Endothelial cell of umbilical vein (primary cell): Measurements from ENCODE around the gene NHSL2. TPM values are rescaled to one million over a fixed set of nuclear protein-coding genes. Genes with fewer than 3 reads are reported as not detected.

ENCODE experiments used
- BruUV-seq: library from RNA; stranded (reverse); fragments of 400-500 nt; replicated peaks from 2 replicates; lab custom pipeline; 2021; lab: Mats Ljungman, UMichigan
- CTCF ChIA-PET: fragments of 300-600, 350-600 bp; sonication (Branson Sonifier 250); formaldehyde crosslinking; loops from one replicate; lab custom pipeline; 2021; ENCODE audit warnings: antibody characterized with exemption, inconsistent platforms; lab: Charles Lee
- POLR2A ChIA-PET: fragments of 300-600, 350-600 bp; sonication (Branson Sonifier 250); formaldehyde crosslinking; loops from one replicate; lab custom pipeline; 2021; ENCODE audit warnings: antibody characterized with exemption, inconsistent platforms; lab: Charles Lee
- DNase-seq: peaks from one replicate; pipeline ENCODE4 v3.0.0-alpha.2; 2011; ENCODE audit warnings: low read depth, low spot score
- FAIRE-seq: peaks from 2 replicates; lab custom pipeline; 2011; peaks lifted over from hg19 to GRCh38; lab: Jason Lieb, UNC
- H2AFZ ChIP-seq: 2 replicates; pipeline ENCODE4 v1.6.0; 2012; ENCODE audit warnings: low read depth, low read length, control low read depth, inconsistent platforms
- H3K27ac ChIP-seq: 2 replicates; pipeline ENCODE4 v1.5.1; 2011; ENCODE audit warnings: low read depth, mild to moderate bottlenecking, control low read depth, low read length, moderate library complexity; ENCODE audit not compliant: insufficient read depth
- H3K27me3 ChIP-seq, 2 experiments: 2 replicates each; pipeline versions ENCODE4 v1.6.0 to v1.6.1; 2011; ENCODE audit warnings: low read length in 2 of 2, mixed read lengths in 1 of 2; ENCODE audit not compliant: control insufficient read depth in 2 of 2, insufficient read depth in 2 of 2
- H3K36me3 ChIP-seq, 2 experiments: 2 replicates in 1 of 2; 3 replicates in 1 of 2; pipeline ENCODE4 v1.5.1; 2011; ENCODE audit warnings: low read length in 2 of 2, mild to moderate bottlenecking in 1 of 2, moderate library complexity in 1 of 2; ENCODE audit not compliant: control insufficient read depth in 2 of 2, insufficient read depth in 2 of 2; ENCODE audit errors: extremely low read depth in 1 of 2
- H3K4me1 ChIP-seq: 3 replicates; pipeline ENCODE4 v1.5.1; 2011; ENCODE audit warnings: mild to moderate bottlenecking, low read length; ENCODE audit not compliant: control insufficient read depth, insufficient read depth; ENCODE audit errors: extremely low read depth
- H3K4me2 ChIP-seq: 2 replicates; pipeline ENCODE4 v1.6.1; 2011; ENCODE audit warnings: low read length, control low read depth, mixed read lengths; ENCODE audit not compliant: insufficient read depth
- H3K4me3 ChIP-seq, 3 experiments: fragments of 200-600 bp in 1 of 3; sonication (generic), shearing (Covaris generic) in 1 of 3; replicated peaks in 1 of 3; 2 replicates each; pipeline ENCODE4 v1.5.1; 2011 to 2016; ENCODE audit warnings: control low read depth in 3 of 3, low read length in 3 of 3, mild to moderate bottlenecking in 2 of 3, inconsistent platforms in 1 of 3, low read depth in 1 of 3, moderate library complexity in 1 of 3; ENCODE audit not compliant: insufficient read depth in 1 of 3
- H3K79me2 ChIP-seq: 2 replicates; pipeline ENCODE4 v1.6.0; 2012; ENCODE audit warnings: low read length, inconsistent platforms; ENCODE audit not compliant: control insufficient read depth, insufficient read depth
- H3K9ac ChIP-seq: replicated peaks from 2 replicates; pipeline ENCODE3; 2011; ENCODE audit warnings: low read length, control low read depth; ENCODE audit not compliant: insufficient read depth; ENCODE audit errors: extremely low read depth
- H3K9me1 ChIP-seq: replicated peaks from 3 replicates; pipeline ENCODE4 v1.6.0; 2011; ENCODE audit warnings: mild to moderate bottlenecking, low read length; ENCODE audit not compliant: control insufficient read depth, insufficient read depth; ENCODE audit errors: extremely low read depth
- H3K9me3 ChIP-seq: replicated peaks from 2 replicates; pipeline ENCODE4 v1.5.1; 2012; ENCODE audit warnings: low read length, inconsistent platforms; ENCODE audit not compliant: control insufficient read depth, insufficient read depth
- H4K20me1 ChIP-seq: replicated peaks from 2 replicates; pipeline ENCODE3; 2011; ENCODE audit warnings: mild to moderate bottlenecking, low read length; ENCODE audit not compliant: control insufficient read depth, insufficient read depth; ENCODE audit errors: extremely low read depth
- CTCF ChIP-seq, 2 donors: IDR thresholded peaks; 1 replicate in 1 of 2; 2 replicates in 1 of 2; pipeline ENCODE4 v1.5.1; 2011; ENCODE audit warnings: low read length in 2 of 2, mild to moderate bottlenecking in 2 of 2, moderate library complexity in 2 of 2, control low read depth in 1 of 2, inconsistent platforms in 1 of 2, low read depth in 1 of 2; ENCODE audit not compliant: insufficient read depth in 1 of 2; ENCODE audit errors: extremely low read depth in 1 of 2
- EZH2 ChIP-seq: IDR thresholded peaks from 2 replicates; pipeline ENCODE4 v1.6.1; 2012; ENCODE audit warnings: borderline replicate concordance, low read depth, mild to moderate bottlenecking, moderate library complexity, low read length, inconsistent platforms; ENCODE audit not compliant: severe bottlenecking
- FOS ChIP-seq: IDR thresholded peaks from 2 replicates; pipeline ENCODE4 v1.6.1; 2011; ENCODE audit warnings: mild to moderate bottlenecking, low read length, moderate library complexity, borderline replicate concordance; ENCODE audit not compliant: insufficient read depth
- GATA2 ChIP-seq: IDR thresholded peaks from 2 replicates; pipeline ENCODE4 v1.7.0; 2011; ENCODE audit warnings: low read depth, mild to moderate bottlenecking, moderate library complexity, mixed read lengths, low read length; ENCODE audit not compliant: insufficient read length, insufficient read depth
- JUN ChIP-seq: IDR thresholded peaks from 2 replicates; pipeline ENCODE4 v1.6.1; 2011; ENCODE audit warnings: borderline replicate concordance, low read depth; ENCODE audit not compliant: insufficient read length, insufficient read depth
- MAX ChIP-seq: IDR thresholded peaks from 2 replicates; pipeline ENCODE4 v1.6.1; 2011; ENCODE audit not compliant: insufficient read depth, insufficient read length
- MYC ChIP-seq: IDR thresholded peaks from one replicate; pipeline ENCODE4 v1.6.1; 2011; ENCODE audit warnings: mild to moderate bottlenecking, low read depth, low read length
- POLR2A ChIP-seq: IDR thresholded peaks from 2 replicates; pipeline ENCODE4 v1.6.1; 2012; ENCODE audit warnings: low read depth, mild to moderate bottlenecking, control low read depth, low read length
- POLR2AphosphoS5 ChIP-seq: IDR thresholded peaks from 2 replicates; pipeline ENCODE4 v1.6.1; 2012; ENCODE audit warnings: low read depth, mild to moderate bottlenecking, control low read depth, low read length, moderate library complexity; ENCODE audit not compliant: insufficient read depth
- dilution Hi-C: fragments of 300-500 bp; cut with MboI; formaldehyde crosslinking; loops from one replicate; pipeline ENCODE4 v1.15.0; 2019; ENCODE audit warnings: low sequenced_read_pairs; ENCODE audit not compliant: extremely low pct_ligation_motif_present
- intact Hi-C: fragments of 100-400 bp; cut with micrococcal nuclease; formaldehyde crosslinking; loops from one replicate; pipeline ENCODE4 v1.10.0; 2022
- polyA plus RNA-seq, 4 experiments: library from polyadenylated mRNA; depleted of rRNA in 3 of 4; stranded (reverse) in 3 of 4; unstranded in 1 of 4; fragments of >200 nt; gene quantifications; 2 replicates each; pipeline versions ENCODE4 v1.2.1 to v1.2.3, GENCODE V29; 2011 to 2012; ENCODE audit warnings: missing spikeins in 1 of 4
- total RNA-seq: library from RNA; stranded (reverse); gene quantifications from 2 replicates; pipeline ENCODE4 v1.2.3, GENCODE V29; 2021

Gene NHSL2
- total and polyA plus RNA-seq, 2 donors (not counting 3 experiments of a cell fraction or from before 2014, with no cell fraction given) = 23.5 to 49.9 TPM

GRCh38 chrX:71923516-71923915, 12.9 kb downstream of the NHSL2 start:
- dilution Hi-C loops (no loop called here), intact Hi-C loops (no loop called here)
- Histone ChIP-seq H3K9ac (no peak overlapping the region), H3K4me1 (no peaks in the 10 kb centered on the region), H4K20me1 (no peaks in the 10 kb centered on the region), H3K9me3 (no peaks in the 10 kb centered on the region), H3K27me3 (no peaks in the 10 kb centered on the region), H3K79me2 (no peaks in the 10 kb centered on the region), H3K4me3 (no peak overlapping the region), H2AFZ (no peak overlapping the region), H3K4me2 (no peak overlapping the region), H3K27ac (no peak overlapping the region), H3K36me3 (no peaks in the 10 kb centered on the region), H3K9me1 (no peaks in the 10 kb centered on the region)
- ChIA-PET CTCF (no interaction called here), POLR2A (no interaction called here)
- no peak for TF ChIP-seq MYC
- TF ChIP-seq GATA2 = no peak
- TF ChIP-seq JUN = no peak
- no peak for TF ChIP-seq EZH2
- no peak for TF ChIP-seq POLR2A
- no peak for TF ChIP-seq POLR2AphosphoS5
- TF ChIP-seq MAX = no peak
- TF ChIP-seq CTCF (IDR thresholded peaks at IDR 0.05; ENCODE audit: extremely low read depth in 1 of 2, insufficient read depth in 1 of 2, low read depth in 1 of 2, low read length in 2 of 2) = no peak
- no peak for TF ChIP-seq FOS
- BruUV-seq = no TSS peak
- DNase-seq (no peak), FAIRE-seq (no peak)
